Mucosa of rectum (tissue), 2 donors: Measurements from ENCODE around the gene PRKRA.

Experiments
- H3K27ac ChIP-seq, 2 donors: one replicate each; pipeline ENCODE4 v1.7.0; 2013; ENCODE audit warnings: inconsistent platforms in 2 of 2, low read depth in 2 of 2, low read length in 2 of 2
- H3K27me3 ChIP-seq, 2 donors: one replicate each; pipeline ENCODE4 v1.7.0; 2013; ENCODE audit warnings: low read length in 2 of 2; ENCODE audit not compliant: control insufficient read depth in 2 of 2, insufficient read depth in 2 of 2
- H3K36me3 ChIP-seq, 2 donors: one replicate each; pipeline ENCODE4 v1.7.0; 2013; ENCODE audit warnings: low read length in 2 of 2; ENCODE audit not compliant: control insufficient read depth in 2 of 2, insufficient read depth in 2 of 2
- H3K4me1 ChIP-seq, 2 donors: one replicate each; pipeline ENCODE4 v1.7.0; 2013; ENCODE audit warnings: low read length in 2 of 2, mild to moderate bottlenecking in 1 of 2; ENCODE audit not compliant: control insufficient read depth in 2 of 2, insufficient read depth in 2 of 2
- H3K4me3 ChIP-seq, 2 donors: one replicate each; pipeline ENCODE4 v1.7.0; 2013; ENCODE audit warnings: low read length in 2 of 2
- H3K9ac ChIP-seq, 2 donors: one replicate each; pipeline ENCODE4 v1.7.0; 2013; ENCODE audit warnings: low read length in 2 of 2, low read depth in 1 of 2, mild to moderate bottlenecking in 1 of 2
- H3K9me3 ChIP-seq, 2 donors: one replicate each; pipeline ENCODE4 v1.7.0; 2013; ENCODE audit warnings: low read length in 2 of 2; ENCODE audit not compliant: control insufficient read depth in 2 of 2
- donor health status: healthy.
- donor health status: Normal muscosa, but diverticular disease.

The PRKRA gene

DNA sequence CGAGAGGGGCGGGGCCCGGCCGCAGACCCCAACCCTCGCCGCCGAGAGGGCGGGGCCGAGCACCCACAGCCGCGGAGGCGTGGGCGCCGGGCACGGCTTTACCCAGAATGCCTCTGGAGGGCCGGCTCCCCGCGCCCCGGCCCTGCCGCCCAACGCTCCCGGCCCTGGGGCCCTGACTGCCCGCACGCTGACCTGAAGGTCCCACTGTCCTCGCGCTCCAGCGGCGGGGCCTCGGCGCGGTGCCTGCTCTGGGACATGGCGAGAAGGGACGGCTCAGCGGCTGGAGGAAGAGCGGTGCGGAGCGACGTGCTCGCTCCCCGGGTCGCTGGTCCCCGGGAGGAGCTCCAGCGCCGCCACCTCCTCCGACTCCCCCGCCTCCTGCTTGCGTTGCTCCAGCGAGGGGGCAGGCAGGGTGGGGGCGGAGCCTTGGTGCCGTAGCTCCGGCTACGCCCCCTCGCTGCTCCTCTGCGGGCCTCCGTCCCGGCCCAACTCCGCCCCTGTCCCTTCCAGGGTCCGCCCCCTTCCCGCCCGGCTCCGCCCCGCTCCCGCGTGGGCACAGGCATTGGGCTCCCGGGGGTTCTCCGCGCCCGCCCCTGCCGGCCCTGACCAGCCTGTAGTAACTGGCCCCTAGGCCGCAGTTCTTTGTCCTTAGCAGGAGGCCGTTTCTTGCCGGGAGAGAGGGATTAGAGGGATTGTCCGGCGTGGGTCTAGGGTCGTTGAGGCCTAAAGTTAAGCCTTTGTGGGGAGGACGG is at the start of gene PRKRA, which contains the start of gene PJVK:
Gene PRKRA (minus strand): TSS at position 402 of the 752 bp plus-strand sequence. CDS start 145 bp downstream, at position 257.
Gene PJVK (plus strand): TSS at position 605 of the 752 bp plus-strand sequence. CDS start 2,032 bp downstream, outside the sequence.
- H3K4me3 ChIP-seq: peak within 1 kb of the TSS; percentile 80 to 92
- peak within 1 kb of the TSS; percentile 99 for H3K27ac ChIP-seq
- peaks cover 4 to 16% of the 10 kb centered on the region in 2 donors for H3K36me3 ChIP-seq
- no peaks in the 10 kb centered on the region for H3K9me3 ChIP-seq
- peaks cover 11 to 15% of the 10 kb centered on the region in 2 donors for H3K4me1 ChIP-seq
- H3K9ac ChIP-seq: peak within 1 kb of the TSS; percentile 93 to 97
- no peaks in the 10 kb centered on the region for H3K27me3 ChIP-seq

DNA sequence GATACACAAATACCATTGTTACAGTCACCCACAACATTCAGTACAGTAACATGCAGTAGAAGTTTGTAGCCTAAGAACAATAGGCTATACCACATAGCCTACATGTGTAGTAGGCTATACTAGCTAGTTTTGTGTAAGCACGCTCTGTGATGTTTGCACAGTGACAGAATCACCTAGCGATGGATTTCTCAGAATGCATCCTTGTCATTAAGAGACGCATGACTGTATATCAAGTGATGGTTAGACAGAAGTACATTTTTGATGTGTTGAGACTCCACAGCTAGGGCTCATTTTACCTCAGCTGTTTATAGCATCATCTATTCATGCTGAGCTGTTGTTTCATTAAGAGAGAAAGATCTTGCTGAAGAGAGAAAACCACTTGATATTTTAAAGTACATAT is 48.7 kb upstream of the PRKRA start:
- Histone ChIP-seq H3K9ac (no peak overlapping the region), H3K4me1 (peaks cover 0 to 7% of the 10 kb centered on the region in 2 donors), H3K36me3 (peaks cover 49 to 52% of the 10 kb centered on the region in 2 donors), H3K4me3 (no peak overlapping the region), H3K27ac (no peak overlapping the region), H3K9me3 (no peaks in the 10 kb centered on the region), H3K27me3 (no peaks in the 10 kb centered on the region)

DNA sequence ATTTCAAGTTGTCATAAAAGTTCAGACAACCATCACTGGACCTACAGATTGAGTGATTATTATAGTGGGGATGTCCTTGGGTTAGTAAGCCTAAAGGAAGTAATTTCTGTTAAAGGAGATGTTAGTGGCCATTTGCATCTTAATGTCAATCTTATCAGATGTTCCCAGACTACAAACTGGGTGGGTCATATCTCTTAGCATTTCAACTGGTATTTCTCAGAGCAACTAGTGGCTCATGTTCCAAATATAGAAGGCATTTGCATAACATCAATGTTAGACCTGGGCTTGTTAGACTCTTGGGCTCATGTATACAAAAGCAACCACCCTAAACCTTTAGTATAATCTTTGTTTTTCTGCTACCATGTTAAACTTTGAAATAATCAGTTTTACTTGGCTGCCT is 47.2 kb upstream of the PRKRA start:
- Histone ChIP-seq H3K36me3 (peaks cover 56% of the 10 kb centered on the region in 2 donors), H3K27ac (no peak overlapping the region), H3K9ac (no peak overlapping the region), H3K4me1 (peaks cover 0 to 7% of the 10 kb centered on the region in 2 donors), H3K4me3 (no peak overlapping the region), H3K27me3 (no peaks in the 10 kb centered on the region), H3K9me3 (no peaks in the 10 kb centered on the region)

DNA sequence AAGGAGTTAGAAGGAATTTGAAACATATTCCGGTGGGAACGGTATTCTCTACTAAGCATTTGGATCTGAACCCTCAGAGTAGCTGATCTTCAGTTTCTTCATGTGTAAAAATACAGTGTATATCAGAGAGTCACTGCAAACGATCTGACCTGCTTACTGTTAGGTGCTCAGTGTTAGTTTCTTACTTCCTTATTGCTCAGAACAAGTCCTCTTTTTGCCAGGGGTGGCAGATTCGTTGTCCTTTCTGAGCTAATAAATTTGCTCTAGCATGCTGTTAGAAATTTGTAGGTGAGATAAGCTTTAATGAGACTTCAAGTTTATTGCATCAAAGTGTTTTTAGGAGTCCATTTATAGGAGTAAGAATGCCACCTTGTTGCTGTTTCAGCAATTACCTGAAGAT is 45.1 kb upstream of the PRKRA start:
- Histone ChIP-seq H3K4me1 (peaks cover 0 to 7% of the 10 kb centered on the region in 2 donors), H3K27ac (peak overlapping the region in 1 of 2 donors; percentile 37), H3K36me3 (peaks cover 49 to 53% of the 10 kb centered on the region in 2 donors), H3K27me3 (no peaks in the 10 kb centered on the region), H3K4me3 (no peak overlapping the region), H3K9me3 (no peaks in the 10 kb centered on the region), H3K9ac (no peak overlapping the region)

DNA sequence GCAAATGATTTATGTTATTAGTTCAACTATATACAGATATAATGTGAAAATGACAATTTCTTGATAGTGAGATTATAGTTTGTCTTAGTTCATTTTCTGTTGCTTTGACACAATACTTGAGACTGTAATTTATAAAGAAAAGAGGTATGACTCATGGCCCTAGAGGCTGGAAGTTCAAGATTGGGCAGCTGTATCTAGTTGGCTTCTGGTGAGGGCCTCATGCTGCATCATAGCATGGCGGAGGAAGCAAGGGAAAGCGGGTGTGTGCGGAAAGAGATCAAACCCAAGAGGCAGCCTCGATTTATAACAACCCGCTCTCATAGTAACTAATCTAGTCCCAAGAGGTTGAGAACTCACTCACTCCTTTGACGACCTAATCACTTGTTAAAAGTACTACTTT is 40.6 kb upstream of the PRKRA start:
- H3K4me1 ChIP-seq: peaks cover 0 to 7% of the 10 kb centered on the region in 2 donors
- H3K4me3 ChIP-seq: no peak overlapping the region
- H3K36me3 ChIP-seq: peaks cover 30 to 47% of the 10 kb centered on the region in 2 donors
- H3K9ac ChIP-seq: no peak overlapping the region
- no peaks in the 10 kb centered on the region for H3K9me3 ChIP-seq
- H3K27ac ChIP-seq: no peak overlapping the region
- H3K27me3 ChIP-seq: no peaks in the 10 kb centered on the region

DNA sequence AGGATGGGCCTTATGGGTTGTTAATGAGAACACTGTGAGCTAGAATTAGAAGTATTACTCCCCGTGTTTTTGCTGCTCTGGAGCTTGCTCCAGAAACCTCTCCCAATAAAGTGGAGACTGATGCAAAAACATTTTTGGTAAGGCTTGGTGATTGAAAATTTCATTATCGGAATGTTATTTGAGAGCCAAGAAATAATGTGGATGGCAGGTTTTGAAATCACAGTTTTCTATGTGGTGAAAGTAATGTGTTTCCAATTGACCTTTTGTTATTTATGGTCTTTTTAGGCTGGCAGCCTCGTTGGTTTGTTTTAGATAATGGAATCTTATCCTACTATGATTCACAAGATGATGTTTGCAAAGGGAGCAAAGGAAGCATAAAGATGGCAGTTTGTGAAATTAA is 34.4 kb upstream of the PRKRA start:
- Histone ChIP-seq H3K27me3 (no peaks in the 10 kb centered on the region), H3K36me3 (peaks cover 7 to 9% of the 10 kb centered on the region in 2 donors), H3K4me1 (peaks cover 11 to 12% of the 10 kb centered on the region in 2 donors), H3K9ac (no peak overlapping the region), H3K4me3 (no peak overlapping the region), H3K27ac (no peak overlapping the region), H3K9me3 (no peaks in the 10 kb centered on the region)

DNA sequence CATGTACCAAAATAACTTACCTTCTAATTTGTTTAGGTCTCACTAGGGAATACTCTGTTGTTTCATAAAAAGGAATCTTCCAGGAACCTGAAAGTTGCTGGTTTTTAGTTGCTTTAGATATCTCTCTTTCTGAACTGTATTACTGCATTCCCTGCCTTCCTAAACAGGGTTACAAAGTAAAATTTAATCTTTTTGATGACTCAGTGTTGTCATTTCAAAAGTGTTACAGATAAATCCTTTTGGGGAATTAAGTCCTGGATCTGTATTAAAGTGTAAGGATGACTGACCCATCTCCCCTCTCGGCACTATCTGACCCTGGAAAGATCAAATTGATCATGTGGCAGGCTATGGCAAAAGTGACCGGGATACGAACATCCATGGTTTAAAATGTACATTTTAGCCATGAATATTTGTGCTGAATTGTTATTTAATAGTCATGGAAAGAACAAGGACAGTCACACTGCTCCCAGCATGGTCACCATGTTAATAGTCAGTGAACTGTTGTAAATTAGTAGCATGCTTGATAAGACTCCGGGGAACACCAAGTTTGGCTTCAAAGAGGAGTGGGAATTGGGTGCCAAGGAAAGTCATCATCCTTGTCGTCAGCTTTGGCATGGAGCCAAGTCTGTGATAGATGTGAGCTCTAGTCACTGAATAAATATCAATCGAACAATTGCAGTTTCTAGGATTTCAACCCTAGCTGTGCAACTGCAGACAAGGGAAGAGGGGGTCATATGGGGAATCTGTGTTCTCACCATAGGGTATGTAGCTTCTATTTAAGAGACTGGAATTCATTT is 33.5 kb upstream of the PRKRA start:
- Histone ChIP-seq H3K4me1 (peaks cover 16 to 17% of the 10 kb centered on the region in 2 donors), H3K4me3 (no peak overlapping the region), H3K36me3 (peaks cover 5 to 7% of the 10 kb centered on the region in 2 donors), H3K9ac (no peak overlapping the region), H3K27ac (no peak overlapping the region), H3K27me3 (no peaks in the 10 kb centered on the region), H3K9me3 (no peaks in the 10 kb centered on the region)

DNA sequence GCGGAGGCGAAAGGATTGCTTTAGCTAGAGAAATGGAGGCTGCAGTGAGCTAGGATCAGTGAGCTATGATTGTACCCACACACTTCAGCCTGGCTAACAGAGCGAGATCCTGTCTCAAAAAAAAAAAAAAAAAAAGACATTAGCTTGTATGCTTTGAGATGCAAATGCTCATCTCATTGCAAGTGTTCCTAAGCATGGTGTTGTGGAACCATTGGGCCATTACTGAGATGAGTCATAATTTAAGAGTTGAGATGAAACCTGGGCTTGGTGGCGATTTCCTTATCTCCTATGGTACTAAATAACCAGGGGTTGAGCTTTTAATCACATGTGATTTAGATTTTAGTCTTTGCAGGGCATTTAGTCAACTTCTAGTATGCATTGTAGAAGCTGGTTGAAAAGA is 31.5 kb upstream of the PRKRA start:
- H3K9ac ChIP-seq: no peak overlapping the region
- H3K36me3 ChIP-seq: peaks cover 4 to 7% of the 10 kb centered on the region in 2 donors
- H3K4me3 ChIP-seq: peak overlapping the region; percentile 1 to 17
- peaks cover 18 to 24% of the 10 kb centered on the region in 2 donors for H3K4me1 ChIP-seq
- no peak overlapping the region for H3K27ac ChIP-seq
- H3K27me3 ChIP-seq: no peaks in the 10 kb centered on the region
- H3K9me3 ChIP-seq: no peaks in the 10 kb centered on the region

DNA sequence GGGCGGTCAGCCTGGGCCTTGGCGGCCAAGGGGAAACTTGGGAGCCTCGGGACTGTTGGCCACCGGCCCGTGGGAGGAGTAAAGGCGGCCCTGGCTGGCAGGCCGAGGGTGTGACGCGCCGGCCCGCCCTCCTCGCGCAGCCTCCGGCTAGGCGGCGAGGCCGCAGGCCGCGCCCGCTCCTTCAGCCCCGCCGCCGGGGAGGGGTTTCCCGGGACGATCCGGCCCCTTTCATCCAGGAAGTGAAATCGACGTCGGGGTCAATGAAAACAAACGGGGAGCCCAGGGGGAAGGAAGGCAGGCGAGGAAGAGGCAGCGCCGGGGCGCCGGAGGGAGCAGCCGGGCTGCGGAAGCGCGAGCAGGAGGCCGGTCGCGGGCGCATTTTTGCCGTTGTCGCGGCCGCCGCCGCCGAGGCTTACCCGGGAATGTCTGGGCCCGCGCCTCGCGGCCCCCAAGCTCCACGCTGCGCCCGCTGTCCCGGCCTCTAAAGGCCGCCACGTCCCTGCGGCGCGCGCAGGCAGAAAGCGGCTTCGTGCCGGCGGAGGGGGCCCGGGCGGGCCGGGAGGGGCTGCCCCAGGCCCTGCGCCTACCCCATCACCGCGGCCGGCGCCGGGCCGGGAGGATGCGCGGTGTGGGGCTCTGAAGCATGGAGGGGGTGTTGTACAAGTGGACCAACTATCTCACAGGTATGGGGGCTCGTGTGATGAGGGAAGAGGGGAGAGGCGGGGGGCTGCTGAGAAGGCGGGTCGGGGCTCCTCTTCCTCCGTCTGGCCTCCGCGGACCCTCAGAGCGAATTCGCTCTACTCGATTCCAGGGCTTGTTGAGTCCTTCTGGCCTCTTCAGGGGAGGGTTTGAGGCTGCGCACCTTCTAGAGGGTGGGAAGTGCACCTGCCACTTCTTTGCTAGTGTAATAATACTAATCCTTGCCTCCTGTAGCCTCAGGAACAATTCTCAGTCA is 29.5 kb upstream of the PRKRA start, which contains the start of gene PLEKHA3:
Gene PLEKHA3 (plus strand): TSS at position 231 of the 955 bp plus-strand sequence. CDS start 413 bp downstream, at position 644.
- H3K27ac ChIP-seq: peak within 1 kb of the TSS; percentile 91 to 98
- no peaks in the 10 kb centered on the region for H3K9me3 ChIP-seq
- H3K4me3 ChIP-seq: peak within 1 kb of the TSS; percentile 81 to 91
- H3K36me3 ChIP-seq: no peaks in the 10 kb centered on the region
- H3K27me3 ChIP-seq: no peaks in the 10 kb centered on the region
- peak within 1 kb of the TSS; percentile 76 to 88 for H3K9ac ChIP-seq
- peaks cover 18 to 24% of the 10 kb centered on the region in 2 donors for H3K4me1 ChIP-seq
